Spinal cord (tissue), 10 donors: ENCODE results near the gene SRPK2. TPM values are rescaled to one million over a fixed set of nuclear protein-coding genes. Genes with fewer than 3 reads are reported as not detected.
"Not testable (repeated sequence)": the region's sequence is repeated elsewhere in the genome, so short reads cannot be mapped to it uniquely, and the experiment has no call there.

Source experiments
- DNase-seq, 6 donors: peaks; one replicate each; pipeline versions ENCODE4 v3.0.0 to v3.0.0-alpha.2; 2013 to 2015; ENCODE audit warnings: low spot score in 6 of 6, low read depth in 4 of 6
- H3K27ac ChIP-seq: one replicate; pipeline ENCODE4 v1.5.1; 2013; ENCODE audit warnings: low read depth, low read length, control low read depth
- H3K27me3 ChIP-seq: one replicate; pipeline ENCODE4 v1.6.1; 2013; ENCODE audit warnings: low read length; ENCODE audit not compliant: control insufficient read depth, insufficient read depth
- H3K36me3 ChIP-seq: one replicate; pipeline ENCODE4 v1.6.1; 2013; ENCODE audit warnings: low read length; ENCODE audit not compliant: control insufficient read depth, insufficient read depth
- H3K4me1 ChIP-seq: one replicate; pipeline ENCODE4 v1.6.1; 2013; ENCODE audit warnings: low read length; ENCODE audit not compliant: control insufficient read depth, insufficient read depth
- H3K4me3 ChIP-seq: one replicate; pipeline ENCODE4 v1.5.1; 2013; ENCODE audit warnings: low read depth, low read length, control low read depth
- H3K9me3 ChIP-seq: one replicate; pipeline ENCODE4 v1.6.1; 2013; ENCODE audit warnings: low read length; ENCODE audit not compliant: control insufficient read depth, insufficient read depth
- WGBS: methylation state at CpG from one replicate; pipeline ENCODE4 v1.1.5; 2013; ENCODE audit warnings: missing lambda C conversion rate; ENCODE audit not compliant: insufficient coverage; 5-methylcytosine and 5-hydroxymethylcytosine counted together
- polyA plus RNA-seq, 2 donors: library from polyadenylated mRNA; unstranded; fragments of 120-200 nt; gene quantifications; one replicate each; pipeline ENCODE4 v1.2.1, GENCODE V29; 2013; ENCODE audit not compliant: insufficient read length in 2 of 2
- total RNA-seq, 2 donors: library from RNA; depleted of rRNA in 1 of 2; stranded (reverse); fragments of 120-200 nt in 1 of 2; fragments of >200 nt in 1 of 2; gene quantifications; one replicate each; pipeline versions ENCODE4 v1.2.3 to v1.2.4, GENCODE V29; 2013 to 2014
- donor health status: healthy.

SRPK2 gene
- total and polyA plus RNA-seq, 4 donors: 79.8 to 252 (median 126) TPM

DNA sequence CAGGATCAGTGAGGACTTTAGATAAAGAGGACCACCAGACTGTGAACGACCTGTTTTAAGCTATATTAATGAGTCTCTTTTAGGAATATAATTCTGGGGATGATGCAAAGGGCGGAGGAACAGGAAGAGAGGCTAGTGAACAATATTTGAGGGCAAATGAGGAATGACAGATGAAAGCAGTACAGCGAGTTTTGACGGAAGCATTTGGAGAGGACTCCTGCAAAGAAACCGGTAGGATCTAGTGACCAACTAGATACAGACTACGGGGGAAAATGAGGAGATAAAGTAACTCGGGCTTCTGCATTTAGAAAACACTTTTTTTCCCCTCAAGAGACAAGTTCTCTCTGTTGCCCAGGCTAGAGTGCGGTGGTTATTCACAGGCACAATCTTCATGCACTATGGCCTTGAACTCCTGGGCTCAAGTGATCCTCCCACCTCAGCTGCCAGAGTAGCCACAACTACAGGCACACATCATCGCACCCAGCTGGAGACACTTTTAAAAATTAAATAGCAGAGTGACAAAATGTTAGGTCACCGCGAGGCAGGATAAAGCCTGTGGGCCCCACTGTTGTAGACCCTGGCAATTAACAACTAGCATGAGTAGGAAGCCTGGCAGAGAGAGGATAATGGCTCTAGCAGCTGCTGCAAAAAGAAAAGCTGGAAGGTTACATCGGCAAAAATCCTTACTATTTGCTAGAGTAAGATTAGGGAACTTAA lies 143.2 kb downstream of the SRPK2 start:
- H3K4me3 ChIP-seq: no peak overlapping the region
- no peaks in the 10 kb centered on the region for H3K9me3 ChIP-seq
- H3K27ac ChIP-seq: no peak overlapping the region
- 64% methylated on average over 7 of the region's 12 CpGs for WGBS
- H3K4me1 ChIP-seq: peaks cover 6% of the 10 kb centered on the region
- H3K27me3 ChIP-seq: no peaks in the 10 kb centered on the region
- peak in 2 of 6 donors; percentile 30 to 62 for DNase-seq
- peaks cover 6% of the 10 kb centered on the region for H3K36me3 ChIP-seq

DNA sequence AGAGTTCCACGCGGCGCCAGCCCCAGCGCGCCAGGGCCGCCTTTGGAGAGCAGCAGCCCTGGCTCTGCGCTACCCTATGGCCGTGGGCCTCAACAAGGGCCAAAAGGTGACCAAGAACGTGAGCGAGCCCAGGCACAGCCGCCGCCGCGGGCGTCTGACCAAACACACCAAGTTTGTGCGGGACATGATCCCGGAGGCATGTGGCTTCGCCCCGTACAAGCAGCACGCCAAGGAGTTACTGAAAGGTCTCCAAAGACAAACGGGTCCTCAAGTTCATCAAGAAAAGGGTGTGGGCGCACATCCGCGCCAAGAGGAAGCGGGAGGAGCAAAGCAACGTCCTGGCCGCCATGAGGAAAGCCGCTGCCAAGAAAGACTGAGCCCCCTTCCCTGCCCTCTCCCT lies 144.1 kb downstream of the SRPK2 start:
- Histone ChIP-seq H3K27me3 (no peaks in the 10 kb centered on the region), H3K36me3 (peaks cover 6% of the 10 kb centered on the region), H3K9me3 (no peaks in the 10 kb centered on the region), H3K4me3 (no peak overlapping the region), H3K27ac (no peak overlapping the region), H3K4me1 (peaks cover 6% of the 10 kb centered on the region)
- 98% methylated on average over 21 of the region's 28 CpGs for WGBS
- DNase-seq: no peak

GRCh38 chr7:105241198-105241597 lies 147.5 kb downstream of the SRPK2 start:
- Histone ChIP-seq H3K36me3 (peaks cover 6% of the 10 kb centered on the region), H3K27ac (no peak overlapping the region), H3K9me3 (no peaks in the 10 kb centered on the region), H3K4me1 (peaks cover 6% of the 10 kb centered on the region), H3K27me3 (no peaks in the 10 kb centered on the region), H3K4me3 (no peak overlapping the region)
- DNase-seq: no peak
- WGBS: no CpG with 5 or more reads among the region's 3 CpGs

GRCh38 chr7:105238198-105238765 lies 150.4 kb downstream of the SRPK2 start:
- WGBS: 91% methylated on average over 4 of the region's 5 CpGs
- no peaks in the 10 kb centered on the region for H3K27me3 ChIP-seq
- no peak for DNase-seq
- H3K36me3 ChIP-seq: no peaks in the 10 kb centered on the region
- H3K4me3 ChIP-seq: no peak overlapping the region
- no peak overlapping the region for H3K27ac ChIP-seq
- H3K9me3 ChIP-seq: no peaks in the 10 kb centered on the region
- no peaks in the 10 kb centered on the region for H3K4me1 ChIP-seq

DNA sequence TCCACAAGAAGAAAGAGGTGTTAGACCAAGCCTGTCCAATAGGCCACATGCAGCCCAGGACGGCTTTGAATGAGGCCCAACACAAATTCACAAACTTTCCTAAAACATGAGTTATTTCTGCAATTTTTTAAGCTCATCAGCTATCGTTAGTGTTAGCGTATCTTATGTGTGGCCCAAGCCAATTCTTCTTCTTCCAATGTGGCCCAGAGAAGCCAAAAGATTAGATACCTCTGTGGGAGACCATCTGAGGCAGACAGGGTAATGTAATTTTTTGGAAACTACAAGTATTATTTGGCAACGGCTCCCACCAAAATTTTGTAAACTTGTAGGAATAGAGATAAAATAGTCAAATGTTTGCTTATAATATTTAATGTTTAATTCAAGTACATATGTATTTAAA lies 153.8 kb downstream of the SRPK2 start:
- Histone ChIP-seq H3K27ac (no peak overlapping the region), H3K27me3 (no peaks in the 10 kb centered on the region), H3K4me1 (no peaks in the 10 kb centered on the region), H3K4me3 (no peak overlapping the region), H3K9me3 (no peaks in the 10 kb centered on the region), H3K36me3 (no peaks in the 10 kb centered on the region)
- DNase-seq: no peak
- WGBS: no CpG with 5 or more reads among the region's 4 CpGs

- not testable (repeated sequence) for DNase-seq, H3K27me3 ChIP-seq, H3K36me3 ChIP-seq, H3K4me1 ChIP-seq, H3K9me3 ChIP-seq, H3K4me3 ChIP-seq, H3K27ac ChIP-seq
- 97% methylated on average over 3 of the region's 6 CpGs for WGBS
Observed at GRCh38 chr7:105232829-105233291, 155.9 kb downstream of the SRPK2 start.

DNA sequence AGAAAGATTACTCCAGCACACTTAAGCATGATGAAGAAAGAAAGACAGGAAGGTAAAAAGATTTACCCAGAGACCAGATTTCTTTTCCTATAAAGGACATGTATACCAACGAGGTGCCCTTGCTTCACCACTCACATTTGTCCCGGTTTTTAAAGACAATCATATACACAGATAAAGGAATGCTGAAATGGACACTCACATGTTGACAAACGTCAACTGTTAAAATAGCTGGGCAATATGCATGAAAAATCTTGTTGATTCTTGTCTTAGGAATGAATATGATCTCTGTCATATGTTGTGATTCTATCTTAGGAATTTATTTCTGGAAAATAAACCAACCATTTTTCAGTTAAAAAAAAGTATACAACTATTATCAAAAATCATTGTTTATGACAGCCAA lies 158.2 kb downstream of the SRPK2 start:
- no peak overlapping the region for H3K27ac ChIP-seq

GRCh38 chr7:105229641-105230040 lies 159.1 kb downstream of the SRPK2 start:
- no peak for DNase-seq
- Histone ChIP-seq H3K27ac (no peak overlapping the region), H3K4me1 (no peaks in the 10 kb centered on the region), H3K27me3 (no peaks in the 10 kb centered on the region), H3K9me3 (no peaks in the 10 kb centered on the region), H3K36me3 (peaks cover 4% of the 10 kb centered on the region), H3K4me3 (no peak overlapping the region)
- 89% methylated on average over 5 of the region's 5 CpGs for WGBS

More for the DNA sequence above, 158.2 kb downstream of the SRPK2 start:
- WGBS: no CpG with 5 or more reads among the region's 3 CpGs
- Histone ChIP-seq H3K27me3 (no peaks in the 10 kb centered on the region), H3K4me3 (no peak overlapping the region), H3K9me3 (no peaks in the 10 kb centered on the region), H3K4me1 (no peaks in the 10 kb centered on the region), H3K36me3 (peaks cover 4% of the 10 kb centered on the region)
- DNase-seq: no peak

DNA sequence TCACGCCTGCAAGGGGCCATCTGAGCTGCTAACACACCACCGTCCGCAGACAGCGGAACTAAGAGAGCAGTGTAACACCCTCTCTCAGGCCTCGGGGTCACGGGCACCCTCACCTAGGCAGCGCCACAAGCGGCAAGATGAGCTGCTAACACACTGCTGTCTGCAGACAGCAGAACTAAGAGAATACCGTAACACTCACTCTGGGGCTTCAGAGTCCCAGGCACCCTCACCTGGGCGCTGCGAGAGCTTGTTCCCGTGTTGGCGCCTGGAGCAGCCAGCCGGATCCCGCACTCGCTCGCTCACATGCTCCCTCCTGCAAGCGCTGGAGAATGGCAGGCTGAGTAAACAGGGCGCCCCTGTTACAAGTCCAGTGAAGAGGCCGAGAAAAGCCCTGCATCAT lies 160.2 kb downstream of the SRPK2 start:
- 65% methylated on average over 18 of the region's 20 CpGs for WGBS
- no peak overlapping the region for H3K4me3 ChIP-seq
- peaks cover 4% of the 10 kb centered on the region for H3K36me3 ChIP-seq
- no peaks in the 10 kb centered on the region for H3K9me3 ChIP-seq
- DNase-seq: no peak
- no peaks in the 10 kb centered on the region for H3K27me3 ChIP-seq
- H3K4me1 ChIP-seq: no peaks in the 10 kb centered on the region
- no peak overlapping the region for H3K27ac ChIP-seq

GRCh38 chr7:105227391-105227790 lies 161.3 kb downstream of the SRPK2 start:
- no peak for DNase-seq
- no peaks in the 10 kb centered on the region for H3K27me3 ChIP-seq
- peaks cover 4% of the 10 kb centered on the region for H3K4me1 ChIP-seq
- peaks cover 4% of the 10 kb centered on the region for H3K36me3 ChIP-seq
- WGBS: no CpG with 5 or more reads among the region's 2 CpGs
- no peaks in the 10 kb centered on the region for H3K9me3 ChIP-seq
- H3K27ac ChIP-seq: no peak overlapping the region
- no peak overlapping the region for H3K4me3 ChIP-seq
